GM12872 (cell line): ENCODE results near the gene RFX8.

Source experiments
- CTCF ChIP-seq: IDR thresholded peaks from 3 replicates; pipeline ENCODE4 v1.5.1; 2011; ENCODE audit warnings: low read depth, mild to moderate bottlenecking, low read length, moderate library complexity; ENCODE audit not compliant: insufficient read depth

Gene RFX8

GRCh38 chr2:101380376-101380775 is 94.5 kb downstream of the RFX8 start:
- TF ChIP-seq CTCF: no peak

- no peak for TF ChIP-seq CTCF
Measured at GRCh38 chr2:101379091-101379490, 95.8 kb downstream of the RFX8 start.

GRCh38 chr2:101375653-101376052 is 99.3 kb downstream of the RFX8 start:
- TF ChIP-seq CTCF: no peak

GRCh38 chr2:101374821-101375561 is 99.9 kb downstream of the RFX8 start:
- no peak for TF ChIP-seq CTCF

GRCh38 chr2:101372792-101373191 is 102.1 kb downstream of the RFX8 start:
- no peak for TF ChIP-seq CTCF

GRCh38 chr2:101371636-101372035 is 103.3 kb downstream of the RFX8 start:
- no peak for TF ChIP-seq CTCF

GRCh38 chr2:101369100-101369499 is 105.8 kb downstream of the RFX8 start:
- no peak for TF ChIP-seq CTCF

GRCh38 chr2:101368376-101368775 is 106.5 kb downstream of the RFX8 start:
- TF ChIP-seq CTCF: no peak
